Adrenal gland (tissue), 5 donors: ENCODE results near the gene PIGN.

ENCODE experiments used
- POLR2A ChIP-seq, 2 donors: fragments of 450-650 bp; IDR thresholded peaks; one replicate each; pipeline ENCODE4 v1.6.1; 2017; ENCODE audit warnings: antibody characterized with exemption in 2 of 2, mild to moderate bottlenecking in 2 of 2, moderate library complexity in 1 of 2
- TF ChIP-seq, protein P1 (sequence below), 6 experiments: fragments of 450-650 bp in 4 of 6; fragments of 200-600 bp in 2 of 6; sonication (generic) in 1 of 6; IDR thresholded peaks; 1 replicate in 5 of 6; 2 replicates in 1 of 6; pipeline versions ENCODE4 v1.5.1 to v1.8.0; 2016 to 2021; ENCODE audit warnings: antibody characterized with exemption in 6 of 6, mild to moderate bottlenecking in 2 of 6, moderate library complexity in 1 of 6
- donor health status: DM: no; HTN: no; CAD: no.

DNA sequence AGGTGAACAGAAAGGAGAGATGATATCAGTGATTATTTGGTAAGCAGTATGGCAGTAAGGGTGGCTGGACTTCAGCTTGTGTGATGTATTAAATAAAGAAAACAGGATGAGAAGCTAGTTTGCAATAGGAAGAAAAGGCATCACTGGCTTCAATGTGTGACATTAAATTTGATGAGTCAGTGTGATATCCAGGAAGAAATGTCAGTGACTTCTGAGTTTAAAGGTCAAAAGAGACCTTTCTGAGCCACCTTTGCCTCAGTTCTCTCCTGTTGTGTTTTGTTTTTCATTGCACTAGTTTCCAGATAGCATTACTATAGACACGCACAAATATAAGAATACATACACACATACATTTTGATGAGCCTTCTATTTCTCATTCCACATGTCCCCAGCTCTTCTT lies 105.6 kb downstream of the PIGN start:
- no peak for TF ChIP-seq POLR2A (IDR thresholded peaks at IDR 0.05)
- TF ChIP-seq, protein P1, sequence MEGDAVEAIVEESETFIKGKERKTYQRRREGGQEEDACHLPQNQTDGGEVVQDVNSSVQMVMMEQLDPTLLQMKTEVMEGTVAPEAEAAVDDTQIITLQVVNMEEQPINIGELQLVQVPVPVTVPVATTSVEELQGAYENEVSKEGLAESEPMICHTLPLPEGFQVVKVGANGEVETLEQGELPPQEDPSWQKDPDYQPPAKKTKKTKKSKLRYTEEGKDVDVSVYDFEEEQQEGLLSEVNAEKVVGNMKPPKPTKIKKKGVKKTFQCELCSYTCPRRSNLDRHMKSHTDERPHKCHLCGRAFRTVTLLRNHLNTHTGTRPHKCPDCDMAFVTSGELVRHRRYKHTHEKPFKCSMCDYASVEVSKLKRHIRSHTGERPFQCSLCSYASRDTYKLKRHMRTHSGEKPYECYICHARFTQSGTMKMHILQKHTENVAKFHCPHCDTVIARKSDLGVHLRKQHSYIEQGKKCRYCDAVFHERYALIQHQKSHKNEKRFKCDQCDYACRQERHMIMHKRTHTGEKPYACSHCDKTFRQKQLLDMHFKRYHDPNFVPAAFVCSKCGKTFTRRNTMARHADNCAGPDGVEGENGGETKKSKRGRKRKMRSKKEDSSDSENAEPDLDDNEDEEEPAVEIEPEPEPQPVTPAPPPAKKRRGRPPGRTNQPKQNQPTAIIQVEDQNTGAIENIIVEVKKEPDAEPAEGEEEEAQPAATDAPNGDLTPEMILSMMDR (IDR thresholded peaks at IDR 0.05), result no peak
